Skin epidermis (tissue), 12 donors: ENCODE data around the gene NR5A2.
A peak's percentile ranks its signal among the peaks of the same experiment; 100 is the strongest.

ENCODE experiments used
- H3K27ac ChIP-seq, 21 experiments: fragments of 200-600 bp; sonication (generic) in 11 of 21; one replicate each; pipeline ENCODE4 v1.5.0; 2020; ENCODE audit warnings: mild to moderate bottlenecking in 3 of 21, inconsistent platforms in 2 of 21, moderate library complexity in 2 of 21
- H3K4me3 ChIP-seq, 7 experiments: fragments of 200-600 bp; sonication (generic) in 2 of 7; one replicate each; pipeline ENCODE4 v1.5.0; 2020; ENCODE audit warnings: inconsistent platforms in 2 of 7, mild to moderate bottlenecking in 2 of 7, moderate library complexity in 1 of 7

Gene NR5A2

DNA sequence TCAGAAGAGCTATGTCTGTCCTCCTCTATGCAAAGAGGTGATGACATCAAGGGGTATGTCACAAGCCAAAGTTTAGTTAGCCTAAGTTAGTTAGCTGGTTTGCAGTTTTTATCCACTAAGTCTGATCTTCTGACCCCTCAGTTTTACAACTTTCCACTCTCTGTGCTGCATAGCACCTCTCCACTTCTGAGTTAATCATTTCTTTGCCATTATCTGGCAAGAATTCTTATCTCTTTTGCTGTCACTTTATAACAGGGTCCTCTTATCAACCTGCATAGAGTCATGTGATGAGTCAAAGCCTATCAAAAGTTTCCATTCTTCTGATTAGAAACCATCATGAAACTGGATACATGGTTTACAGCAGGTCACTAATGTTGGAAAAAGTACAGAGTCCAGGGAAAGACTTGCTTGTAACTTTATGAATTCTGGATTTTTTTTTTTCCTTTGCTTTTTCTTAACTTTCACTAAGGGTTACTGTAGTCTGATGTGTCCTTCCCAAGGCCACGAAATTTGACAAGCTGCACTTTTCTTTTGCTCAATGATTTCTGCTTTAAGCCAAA is at the start of gene NR5A2:
Gene NR5A2, plus strand, starts transcription at position 447 of the 560 bp plus-strand sequence. CDS start 138 bp downstream, outside the sequence.
- Histone ChIP-seq H3K27ac (no peak within 1 kb of the TSS), H3K4me3 (peak within 1 kb of the TSS in 2 of 7 experiments; percentile 27 to 47)

DNA sequence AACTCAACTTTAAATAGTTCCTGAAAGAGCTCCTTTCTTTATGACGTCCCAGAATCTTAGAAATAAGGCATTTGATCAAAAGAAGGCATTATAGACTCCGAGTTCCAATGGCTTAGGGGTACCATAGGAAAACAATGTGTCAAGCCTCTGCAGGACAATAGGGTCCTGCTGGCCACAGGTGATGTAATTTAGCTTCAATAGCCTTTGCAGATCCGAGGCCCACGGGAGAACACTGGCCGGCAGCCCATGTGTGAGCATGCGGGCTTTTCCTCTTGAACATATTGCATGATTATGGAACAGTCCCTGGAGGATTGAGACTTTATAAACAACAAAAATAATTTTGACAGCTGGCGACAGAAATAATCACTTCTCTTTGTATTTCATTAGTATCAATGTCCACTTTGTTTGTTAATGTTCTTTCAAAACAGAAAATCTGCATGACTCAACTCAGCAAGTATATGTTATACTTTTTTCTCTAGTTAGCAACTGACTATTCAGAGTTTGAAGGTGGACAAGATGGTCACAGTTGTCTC is 49.0 kb upstream of the NR5A2 start:
- H3K27ac ChIP-seq = no peak overlapping the region

DNA sequence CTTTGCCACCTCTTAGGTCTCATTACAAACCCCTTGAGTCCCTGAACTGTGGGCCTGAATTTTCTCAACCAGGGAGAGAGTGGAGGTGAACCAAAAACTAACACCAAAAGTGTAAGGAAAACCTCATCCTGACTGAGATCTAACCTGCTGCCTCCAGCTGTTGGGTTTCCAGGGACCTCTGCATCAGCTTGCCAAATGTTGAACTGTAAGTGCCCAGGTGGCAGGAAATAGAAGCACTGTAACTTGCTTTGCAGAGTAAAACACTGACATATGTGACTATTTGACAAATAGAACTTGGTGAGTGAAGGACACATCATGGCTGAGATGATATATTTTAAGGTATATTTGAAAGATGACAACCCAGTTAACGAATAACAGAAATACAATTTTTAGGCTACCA is 48.4 kb upstream of the NR5A2 start:
- Histone ChIP-seq H3K4me3 (no peak overlapping the region), H3K27ac (no peak overlapping the region)

More for the DNA sequence above, 49.0 kb upstream of the NR5A2 start:
- no peak overlapping the region for H3K4me3 ChIP-seq

DNA sequence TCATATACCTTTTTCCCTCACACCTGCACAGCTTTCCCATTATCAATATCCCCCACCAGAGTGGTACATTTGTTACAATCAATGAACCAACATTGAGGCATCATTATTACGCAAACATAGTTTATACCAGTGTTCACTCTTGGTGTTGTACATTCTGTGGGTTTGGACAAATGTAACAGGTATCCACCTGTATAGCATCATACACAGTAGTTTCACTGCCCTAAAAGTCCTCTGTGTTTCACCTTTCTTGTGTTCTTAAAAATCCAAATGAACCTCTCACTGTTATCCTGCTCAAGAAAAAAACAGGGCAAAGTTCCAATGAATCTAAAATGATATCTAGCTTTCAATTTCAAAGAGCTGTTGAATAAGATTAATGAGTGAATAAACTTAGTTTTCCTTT is 45.9 kb upstream of the NR5A2 start:
- H3K27ac ChIP-seq = no peak overlapping the region
- H3K4me3 ChIP-seq = no peak overlapping the region

DNA sequence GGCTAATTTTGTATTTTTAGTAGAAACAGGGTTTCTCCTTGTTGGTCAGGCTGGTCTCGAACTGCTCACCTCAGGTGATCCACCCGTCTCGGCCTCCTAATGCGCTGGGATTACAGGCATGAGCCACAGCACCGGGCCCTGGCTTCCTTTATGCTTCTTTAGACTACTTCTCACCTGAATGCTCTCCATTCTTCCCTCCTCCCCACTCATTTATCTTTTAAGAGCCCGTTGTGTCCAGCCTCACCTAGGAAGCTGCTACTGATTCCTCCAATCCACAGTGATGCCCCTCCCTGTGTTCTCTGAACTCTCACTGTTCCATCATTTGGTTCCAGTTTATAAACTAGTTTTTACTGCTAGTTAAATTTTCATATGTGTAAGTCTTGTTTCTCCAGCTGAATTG is 44.9 kb upstream of the NR5A2 start:
- no peak overlapping the region for H3K4me3 ChIP-seq
- H3K27ac ChIP-seq = no peak overlapping the region

DNA sequence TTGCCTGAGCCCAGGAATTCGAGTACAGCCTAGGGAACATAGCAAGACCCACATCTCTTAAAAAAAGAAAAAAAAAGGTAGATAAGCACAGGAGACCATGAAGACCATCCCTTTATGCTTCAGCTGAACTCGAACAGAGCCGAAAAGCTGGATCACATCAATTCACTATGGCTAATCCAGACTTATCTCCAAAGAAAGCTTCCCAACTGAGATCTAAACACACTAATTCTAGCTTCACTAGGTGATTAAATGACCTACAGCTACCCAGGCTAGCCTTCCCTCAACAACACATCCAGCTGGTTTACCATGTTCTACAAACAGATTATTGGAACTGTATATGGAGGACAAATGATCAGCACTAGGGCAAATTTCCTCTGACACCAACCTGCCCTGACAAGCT is 44.0 kb upstream of the NR5A2 start:
- no peak overlapping the region for H3K27ac ChIP-seq
- no peak overlapping the region for H3K4me3 ChIP-seq

DNA sequence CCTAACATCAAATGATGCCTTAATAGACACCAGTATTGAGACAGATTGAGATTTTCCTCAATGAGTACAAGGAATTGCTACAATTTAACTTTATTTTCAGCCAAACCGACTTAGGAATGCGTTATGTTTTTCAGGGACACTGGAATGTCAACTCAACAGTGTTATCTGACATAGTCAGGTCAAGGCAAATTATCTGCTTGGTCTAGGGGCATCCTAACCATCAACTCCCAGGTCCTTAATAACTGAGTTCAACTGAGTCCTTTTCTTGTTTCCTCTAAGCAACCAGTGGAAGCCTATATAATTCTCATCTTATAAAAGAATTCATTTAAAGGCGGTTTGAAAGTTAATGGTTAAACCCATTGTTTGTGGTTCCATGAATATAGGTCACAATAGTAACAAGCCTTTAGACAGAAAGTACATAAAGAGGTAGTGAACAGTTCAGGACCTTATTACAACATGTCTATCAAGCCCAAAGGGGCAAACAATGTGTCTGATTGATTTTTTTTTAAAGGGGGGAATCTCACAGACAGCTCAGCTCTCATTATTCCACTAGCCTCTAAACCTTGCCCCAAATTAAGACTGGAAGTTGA is 32.3 kb upstream of the NR5A2 start:
- Histone ChIP-seq H3K27ac (no peak overlapping the region), H3K4me3 (no peak overlapping the region)

DNA sequence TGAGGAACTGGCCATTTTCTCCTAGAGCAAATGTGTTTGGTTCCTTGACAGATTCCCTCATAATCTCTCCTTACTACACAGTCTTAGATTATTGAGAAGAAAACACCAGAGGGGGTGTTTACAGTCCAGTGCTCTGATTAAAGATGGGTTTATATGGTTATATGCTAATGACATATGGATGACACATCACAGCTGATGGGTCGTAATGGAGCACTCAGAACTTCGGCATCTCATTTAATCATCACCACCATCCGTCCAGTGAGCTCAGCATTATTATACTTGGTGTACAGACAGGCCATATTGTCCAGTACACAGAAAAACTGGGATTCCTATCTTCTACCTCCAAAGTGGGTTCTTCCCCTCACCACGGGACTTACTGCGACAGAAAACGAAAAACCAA is 22.3 kb upstream of the NR5A2 start:
- Histone ChIP-seq H3K27ac (no peak overlapping the region), H3K4me3 (no peak overlapping the region)

DNA sequence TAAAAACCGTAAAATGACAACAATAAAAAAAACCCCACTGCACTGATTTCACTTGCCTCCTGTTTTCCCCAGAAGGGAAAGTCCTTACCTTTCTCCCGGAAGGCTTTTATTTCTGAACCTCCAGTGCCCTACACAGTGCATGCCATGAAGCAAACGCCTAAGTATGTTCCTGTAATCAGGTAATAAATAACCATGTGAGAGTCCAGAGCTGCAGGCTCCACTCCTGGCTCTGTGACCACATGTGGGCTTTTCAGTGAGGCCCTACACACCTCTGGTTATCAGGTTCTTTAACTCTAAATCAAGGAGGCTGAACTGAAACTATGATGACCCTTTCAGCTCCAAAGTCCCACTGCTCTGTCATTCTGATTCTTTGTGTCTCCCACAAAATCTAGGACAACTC is 20.8 kb upstream of the NR5A2 start:
- Histone ChIP-seq H3K27ac (no peak overlapping the region), H3K4me3 (no peak overlapping the region)

DNA sequence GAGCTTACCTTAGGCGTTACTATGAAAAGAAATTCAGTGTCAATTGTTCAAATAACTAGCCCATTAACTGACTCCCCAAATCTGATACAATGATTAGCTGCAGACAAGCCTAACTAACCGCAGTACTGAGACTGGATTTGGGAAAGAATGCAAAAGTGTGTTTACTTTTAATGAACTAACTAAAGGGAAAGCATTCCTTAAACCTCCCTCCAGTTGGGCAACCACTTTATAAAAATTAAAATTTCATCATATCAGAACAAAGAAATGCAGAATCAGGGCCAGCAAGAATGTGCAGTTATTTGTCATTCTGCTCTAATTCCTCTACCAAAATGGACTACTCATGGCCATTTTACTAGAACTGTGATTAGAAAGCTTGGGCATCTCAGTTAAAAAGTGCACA is 11.7 kb upstream of the NR5A2 start:
- no peak overlapping the region for H3K4me3 ChIP-seq
- no peak overlapping the region for H3K27ac ChIP-seq

DNA sequence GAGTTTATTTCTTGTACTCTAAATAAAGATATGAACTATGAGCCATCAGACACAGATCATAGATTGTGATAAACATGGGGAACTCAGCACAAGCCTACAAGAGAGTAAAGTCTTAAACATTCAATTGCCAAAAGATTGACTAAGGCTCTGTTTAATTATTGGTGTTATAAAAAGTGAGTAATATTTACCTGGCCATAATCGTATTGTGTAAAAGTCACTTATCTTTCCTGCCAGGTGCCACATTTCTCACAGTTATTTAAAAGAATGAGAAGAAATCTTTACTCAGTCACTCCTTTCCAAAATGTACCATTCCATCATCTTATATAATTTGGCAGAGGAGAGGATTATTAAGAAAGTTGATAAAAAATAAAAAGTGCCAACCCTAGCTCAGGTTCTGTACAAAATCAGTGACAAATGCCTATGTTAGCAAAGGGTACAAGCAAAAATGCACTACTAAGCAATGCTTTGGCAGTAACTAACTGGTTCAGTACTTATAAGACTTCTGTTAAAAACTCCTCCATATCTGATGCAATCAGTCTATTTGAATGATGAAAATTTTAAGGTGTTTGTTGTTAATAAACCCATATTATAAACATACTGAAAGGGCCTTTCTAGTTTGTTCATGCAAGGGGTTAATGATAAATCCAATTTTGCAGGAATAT is 5.8 kb upstream of the NR5A2 start:
- H3K4me3 ChIP-seq = no peak overlapping the region
- no peak overlapping the region for H3K27ac ChIP-seq

DNA sequence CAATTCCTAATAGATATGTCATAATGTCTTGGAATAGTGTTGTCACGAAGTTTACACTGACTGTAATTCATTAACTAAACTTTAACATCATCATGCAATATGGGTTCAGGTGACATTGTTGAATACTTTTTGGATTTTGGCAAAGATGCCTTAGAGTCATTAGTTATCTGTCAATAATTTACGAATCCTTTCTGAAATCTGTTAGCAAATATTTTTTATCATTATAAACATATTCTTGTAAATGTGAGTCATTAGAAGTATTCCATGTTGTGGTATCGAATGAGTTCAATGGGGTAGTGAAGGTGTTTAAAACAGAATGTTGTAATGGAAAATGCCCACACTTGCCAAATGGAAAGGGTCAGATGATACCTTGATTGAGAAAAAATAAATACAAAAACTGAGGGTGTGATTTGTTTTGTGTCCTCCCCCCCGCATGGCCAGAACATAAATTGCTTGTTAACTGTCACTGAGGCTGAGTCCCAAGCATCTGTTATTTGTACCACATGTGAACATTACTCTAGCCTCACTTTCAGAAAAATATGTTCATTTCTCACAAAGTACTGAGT is 5.2 kb upstream of the NR5A2 start:
- Histone ChIP-seq H3K27ac (no peak overlapping the region), H3K4me3 (no peak overlapping the region)

DNA sequence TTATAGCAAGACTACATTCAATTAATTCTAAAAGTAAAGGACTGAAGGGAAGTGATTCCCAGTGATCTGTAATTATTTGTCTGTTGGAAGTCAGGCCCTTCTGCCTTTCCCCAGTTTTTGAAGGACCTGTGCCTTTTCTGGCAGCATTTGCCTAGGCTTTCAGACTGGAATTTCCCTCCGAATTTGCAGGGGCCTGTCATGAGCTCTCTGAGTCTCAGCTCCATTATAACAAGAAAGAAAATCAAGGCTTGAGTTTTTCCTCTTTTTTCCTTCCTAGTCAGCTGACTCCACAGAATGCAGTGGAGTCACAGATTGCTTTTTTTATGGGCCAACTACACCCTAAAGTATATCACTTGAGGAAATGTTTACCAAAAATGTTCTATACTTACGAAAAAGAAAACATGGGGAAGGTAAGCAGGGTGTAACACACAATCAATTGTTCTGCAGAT is 1.1 kb downstream of the NR5A2 start:
- H3K27ac ChIP-seq = peak overlapping the region in 1 of 21 experiments; percentile 54
- H3K4me3 ChIP-seq = peak overlapping the region in 6 of 7 experiments; percentile 16 to 47 (median 28)

DNA sequence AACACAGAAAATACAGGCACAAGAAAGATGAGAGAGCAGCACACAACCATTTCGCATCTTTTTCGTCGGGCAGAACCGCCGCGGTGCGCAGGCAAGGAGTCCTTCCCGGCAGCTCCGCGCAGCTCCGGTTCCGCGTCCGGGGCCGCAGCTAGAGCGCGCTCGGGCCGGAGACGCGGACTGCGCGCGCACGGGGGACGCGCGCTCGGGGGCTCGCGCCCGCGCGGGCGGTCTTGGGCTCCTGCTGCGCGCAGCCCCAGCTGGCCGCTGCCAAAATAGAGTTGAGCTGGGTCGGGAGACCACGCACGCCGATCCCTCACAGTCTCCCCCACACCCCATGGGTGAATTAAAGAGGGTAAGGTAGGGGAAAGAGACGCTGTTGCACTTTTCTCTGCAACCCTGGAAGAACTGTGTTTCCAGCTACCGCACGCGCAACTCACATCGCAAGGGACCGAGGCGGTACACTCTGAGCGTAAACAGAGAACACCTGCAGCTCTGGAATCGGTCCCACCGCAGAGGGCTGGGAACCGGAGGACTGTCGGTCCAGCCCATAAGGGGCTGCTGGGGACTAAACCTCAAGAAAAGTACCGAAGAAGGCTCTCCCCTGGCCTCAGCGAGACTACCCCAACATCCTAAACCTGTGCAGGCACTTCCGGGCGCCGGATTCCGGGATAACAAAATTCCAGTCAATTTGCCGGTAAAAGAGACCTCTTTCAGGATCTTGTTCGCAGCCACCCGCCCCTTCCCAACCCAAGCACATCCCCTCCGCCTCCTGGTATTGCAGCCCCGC is 1.7 kb downstream of the NR5A2 start:
- Histone ChIP-seq H3K27ac (peak overlapping the region in 1 of 21 experiments; percentile 54), H3K4me3 (peak overlapping the region in 6 of 7 experiments; percentile 16 to 47 (median 28))

DNA sequence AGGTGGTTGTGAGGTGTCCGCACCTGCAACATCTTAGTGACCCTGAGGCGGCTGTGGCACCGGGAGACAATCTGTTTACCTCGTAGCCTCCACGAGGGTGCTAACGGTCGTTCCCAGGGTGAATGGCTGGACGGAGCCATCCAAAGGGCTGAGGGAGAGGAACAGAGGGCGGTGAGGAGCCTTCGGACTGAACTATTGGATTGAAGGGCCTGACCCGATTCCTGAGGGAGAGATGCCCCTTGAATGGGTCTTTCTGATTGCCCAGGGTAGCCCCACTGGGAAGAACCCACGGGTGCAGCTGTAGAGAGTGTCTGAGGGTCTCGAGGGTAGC is 2.3 kb downstream of the NR5A2 start:
- Histone ChIP-seq H3K4me3 (peak overlapping the region in 1 of 7 experiments; percentile 43), H3K27ac (no peak overlapping the region)

DNA sequence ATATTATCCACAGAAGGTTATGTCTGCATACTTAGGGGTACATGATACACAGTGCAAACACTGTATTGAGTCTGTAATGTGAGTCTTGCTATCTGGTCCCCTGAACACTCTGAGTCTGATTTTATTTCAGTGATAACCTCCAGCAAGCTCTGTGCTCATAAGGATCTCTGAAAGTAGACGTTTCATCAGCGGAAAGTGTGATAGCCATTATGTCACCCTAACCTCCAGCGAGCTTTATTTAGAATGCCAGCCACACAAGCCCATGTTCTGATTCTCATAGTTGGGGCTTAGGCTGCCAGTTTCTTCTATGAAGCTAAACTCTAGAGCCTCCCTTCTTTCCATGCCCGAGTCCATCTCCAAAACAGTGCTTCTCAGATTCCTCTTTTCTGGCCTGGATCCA is 3.3 kb downstream of the NR5A2 start:
- Histone ChIP-seq H3K27ac (no peak overlapping the region), H3K4me3 (no peak overlapping the region)

DNA sequence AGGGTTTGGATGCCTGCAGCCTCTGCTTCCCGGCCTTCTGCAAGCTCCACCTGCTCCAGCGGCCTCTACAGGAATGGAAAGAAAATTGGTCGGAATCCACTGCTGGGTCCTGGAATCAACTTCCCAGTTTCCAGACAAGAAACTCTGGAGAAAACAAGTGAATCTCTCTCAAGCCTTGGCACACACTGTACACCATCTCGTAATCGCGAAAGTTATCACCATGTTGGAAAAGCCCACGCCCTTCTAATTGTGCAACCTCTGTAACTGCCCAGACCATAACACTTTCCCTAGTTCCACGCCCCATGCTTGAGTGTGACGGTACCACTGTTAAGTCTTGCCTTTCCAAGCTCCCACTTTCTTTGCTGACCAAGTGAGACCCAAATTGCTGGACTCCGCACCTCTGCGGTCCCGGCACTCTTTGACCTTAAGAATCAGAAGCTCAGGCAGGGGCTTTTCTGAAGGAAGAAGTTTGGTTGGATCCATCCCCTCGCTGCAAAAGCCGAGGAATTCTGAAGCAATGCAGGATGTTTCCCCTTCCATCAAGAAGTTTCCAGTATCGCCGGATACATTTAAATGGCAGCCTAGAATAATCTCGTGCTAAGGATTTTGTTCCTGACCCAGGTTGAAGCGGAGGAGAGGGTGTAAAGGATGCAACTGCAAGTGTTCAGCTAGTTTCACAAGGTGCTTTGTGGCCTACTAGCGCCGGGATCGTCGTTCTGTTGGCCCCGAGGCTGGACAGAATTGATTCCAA is 6.2 kb downstream of the NR5A2 start:
- no peak overlapping the region for H3K27ac ChIP-seq
- H3K4me3 ChIP-seq = no peak overlapping the region

DNA sequence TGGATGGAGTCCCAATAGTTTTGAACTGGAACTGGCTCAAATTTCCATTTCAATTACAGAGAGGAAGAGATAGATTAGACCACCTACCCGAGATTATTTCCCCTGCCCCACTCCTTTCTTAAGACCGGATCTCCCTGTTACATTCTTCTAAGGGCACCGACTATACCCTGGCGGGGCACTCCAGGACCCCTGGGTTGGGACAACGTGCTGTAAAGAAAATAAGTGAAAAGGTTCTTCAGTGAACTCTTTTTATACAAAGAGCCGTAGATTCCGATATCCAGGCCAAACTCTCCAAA is 6.7 kb downstream of the NR5A2 start:
- H3K4me3 ChIP-seq = no peak overlapping the region
- H3K27ac ChIP-seq = no peak overlapping the region

DNA sequence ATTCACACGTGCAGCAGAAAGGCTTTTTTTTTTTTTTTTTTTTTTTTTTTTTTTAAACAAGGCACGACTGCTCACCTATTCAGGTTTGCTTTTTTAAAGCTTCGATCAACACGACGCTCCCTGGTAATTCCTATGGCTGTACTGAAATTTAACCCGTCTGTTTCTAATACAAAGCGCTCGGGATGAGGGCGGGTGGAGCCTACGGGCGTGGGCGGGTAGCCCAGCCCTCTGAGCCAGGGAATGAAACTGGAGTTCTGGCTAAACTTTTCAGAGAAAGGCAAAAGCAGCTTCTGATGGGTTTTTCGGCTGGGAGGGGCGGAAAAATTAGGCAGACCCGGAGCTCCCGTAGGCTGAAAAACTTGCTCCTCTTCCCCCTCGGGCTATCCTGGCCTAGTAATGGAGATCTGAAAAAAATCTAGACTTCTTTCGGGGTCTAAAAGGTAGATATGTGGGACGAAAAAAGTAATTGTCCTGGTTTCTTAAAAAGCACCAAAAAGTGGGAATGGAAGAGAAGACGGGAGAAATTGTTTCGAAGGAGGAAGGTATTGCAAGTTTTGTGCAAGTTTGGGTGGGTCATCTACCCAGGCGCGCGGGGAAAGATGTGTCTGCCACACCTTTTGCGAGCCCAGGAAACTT is 7.4 kb downstream of the NR5A2 start:
- Histone ChIP-seq H3K4me3 (peak overlapping the region in 2 of 7 experiments; percentile 3 to 15), H3K27ac (no peak overlapping the region)
